Measurements from ENCODE around the gene CD81. TPM values are rescaled to one million over a fixed set of nuclear protein-coding genes. Genes with fewer than 3 reads are reported as not detected.

CD81 gene
- total RNA-seq, 2 donors from 2014 or later, result 498 to 842 TPM

DNA sequence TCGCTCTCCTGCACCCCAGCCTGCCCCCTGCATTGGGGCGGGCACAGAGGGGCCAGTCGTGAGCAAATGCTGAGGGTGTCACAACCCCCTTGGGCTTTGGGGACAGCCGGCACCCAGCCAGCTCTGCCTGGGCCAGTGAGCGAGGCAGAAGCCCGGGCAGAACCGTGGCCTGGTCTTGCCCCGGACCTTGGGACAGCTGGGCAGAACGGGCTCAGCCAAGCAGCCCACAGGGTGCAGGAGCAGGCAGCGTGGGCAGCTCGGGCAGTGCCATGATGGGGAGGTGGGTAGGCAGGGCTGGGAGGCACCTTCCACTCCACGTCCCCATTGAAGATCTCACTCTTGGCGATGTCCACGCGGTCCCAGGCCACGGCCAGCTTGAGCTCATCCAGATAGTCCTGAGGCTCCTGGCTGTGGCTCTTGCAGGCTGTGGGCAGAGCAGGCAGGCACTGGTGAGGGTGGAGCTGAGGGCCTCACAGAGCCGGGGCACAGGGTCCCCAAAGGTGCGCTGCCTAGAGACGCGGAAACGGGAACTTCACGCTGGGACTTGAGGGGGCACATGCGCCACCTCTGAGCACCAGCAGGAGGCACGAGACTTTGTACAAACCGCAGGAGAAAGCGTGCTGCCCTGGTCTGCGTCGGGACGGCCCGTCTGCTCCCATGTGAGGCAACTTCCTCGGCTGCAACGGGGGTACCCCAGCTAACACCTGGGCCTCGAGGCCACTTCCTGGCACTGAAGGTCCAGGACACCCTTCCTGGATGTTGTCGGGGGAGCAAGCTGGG, 38.7 kb downstream of the CD81 start:
- TF ChIP-seq, protein P1, sequence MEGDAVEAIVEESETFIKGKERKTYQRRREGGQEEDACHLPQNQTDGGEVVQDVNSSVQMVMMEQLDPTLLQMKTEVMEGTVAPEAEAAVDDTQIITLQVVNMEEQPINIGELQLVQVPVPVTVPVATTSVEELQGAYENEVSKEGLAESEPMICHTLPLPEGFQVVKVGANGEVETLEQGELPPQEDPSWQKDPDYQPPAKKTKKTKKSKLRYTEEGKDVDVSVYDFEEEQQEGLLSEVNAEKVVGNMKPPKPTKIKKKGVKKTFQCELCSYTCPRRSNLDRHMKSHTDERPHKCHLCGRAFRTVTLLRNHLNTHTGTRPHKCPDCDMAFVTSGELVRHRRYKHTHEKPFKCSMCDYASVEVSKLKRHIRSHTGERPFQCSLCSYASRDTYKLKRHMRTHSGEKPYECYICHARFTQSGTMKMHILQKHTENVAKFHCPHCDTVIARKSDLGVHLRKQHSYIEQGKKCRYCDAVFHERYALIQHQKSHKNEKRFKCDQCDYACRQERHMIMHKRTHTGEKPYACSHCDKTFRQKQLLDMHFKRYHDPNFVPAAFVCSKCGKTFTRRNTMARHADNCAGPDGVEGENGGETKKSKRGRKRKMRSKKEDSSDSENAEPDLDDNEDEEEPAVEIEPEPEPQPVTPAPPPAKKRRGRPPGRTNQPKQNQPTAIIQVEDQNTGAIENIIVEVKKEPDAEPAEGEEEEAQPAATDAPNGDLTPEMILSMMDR (IDR thresholded peaks at IDR 0.05), result no peak
- no peak for DNase-seq (ENCODE audit: low spot score)
- no peaks in the 10 kb centered on the region for H3K27me3 ChIP-seq (replicated peaks; ENCODE audit: insufficient read depth)
- no peaks in the 10 kb centered on the region for H3K4me1 ChIP-seq (ENCODE audit: control insufficient read depth in 1 of 2, low read depth in 2 of 2)
- no peaks in the 10 kb centered on the region for H3K36me3 ChIP-seq
- no peak overlapping the region for H3K27ac ChIP-seq
- ATAC-seq (ENCODE audit: insufficient number of reproducible peaks, low FRiP score, low read depth), result no peak
- H3K4me3 ChIP-seq, result no peak overlapping the region
- H3K9me3 ChIP-seq, result no peaks in the 10 kb centered on the region

DNA sequence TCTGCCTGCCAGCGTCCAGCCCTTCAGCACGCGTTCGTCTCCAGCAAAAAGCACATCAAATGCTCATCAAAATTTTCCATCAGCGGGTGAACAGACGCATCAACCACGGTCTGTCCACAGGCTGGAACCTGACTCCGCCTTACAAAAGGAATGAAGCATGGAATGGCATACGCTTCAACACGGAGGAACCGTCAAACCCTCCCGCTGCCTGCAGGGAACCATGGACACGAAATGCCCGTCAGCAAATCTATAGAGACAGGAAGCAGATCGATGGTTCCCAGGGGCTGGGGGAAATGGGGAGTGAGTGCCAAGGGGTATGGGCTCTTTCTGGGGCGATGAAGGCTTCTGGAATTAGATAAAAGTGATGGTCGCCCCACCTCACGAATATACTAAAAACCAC, 39.7 kb downstream of the CD81 start:
- Histone ChIP-seq H3K36me3 (no peaks in the 10 kb centered on the region), H3K9me3 (no peaks in the 10 kb centered on the region), H3K4me3 (no peak overlapping the region), H3K4me1 (ENCODE audit: control insufficient read depth in 1 of 2, low read depth in 2 of 2) (no peaks in the 10 kb centered on the region), H3K27me3 (replicated peaks; ENCODE audit: insufficient read depth) (no peaks in the 10 kb centered on the region), H3K27ac (no peak overlapping the region)
- DNase-seq (ENCODE audit: low spot score) (no peak), ATAC-seq (ENCODE audit: insufficient number of reproducible peaks, low FRiP score, low read depth) (no peak)
- TF ChIP-seq, protein P1 (IDR thresholded peaks at IDR 0.05), result no peak

DNA sequence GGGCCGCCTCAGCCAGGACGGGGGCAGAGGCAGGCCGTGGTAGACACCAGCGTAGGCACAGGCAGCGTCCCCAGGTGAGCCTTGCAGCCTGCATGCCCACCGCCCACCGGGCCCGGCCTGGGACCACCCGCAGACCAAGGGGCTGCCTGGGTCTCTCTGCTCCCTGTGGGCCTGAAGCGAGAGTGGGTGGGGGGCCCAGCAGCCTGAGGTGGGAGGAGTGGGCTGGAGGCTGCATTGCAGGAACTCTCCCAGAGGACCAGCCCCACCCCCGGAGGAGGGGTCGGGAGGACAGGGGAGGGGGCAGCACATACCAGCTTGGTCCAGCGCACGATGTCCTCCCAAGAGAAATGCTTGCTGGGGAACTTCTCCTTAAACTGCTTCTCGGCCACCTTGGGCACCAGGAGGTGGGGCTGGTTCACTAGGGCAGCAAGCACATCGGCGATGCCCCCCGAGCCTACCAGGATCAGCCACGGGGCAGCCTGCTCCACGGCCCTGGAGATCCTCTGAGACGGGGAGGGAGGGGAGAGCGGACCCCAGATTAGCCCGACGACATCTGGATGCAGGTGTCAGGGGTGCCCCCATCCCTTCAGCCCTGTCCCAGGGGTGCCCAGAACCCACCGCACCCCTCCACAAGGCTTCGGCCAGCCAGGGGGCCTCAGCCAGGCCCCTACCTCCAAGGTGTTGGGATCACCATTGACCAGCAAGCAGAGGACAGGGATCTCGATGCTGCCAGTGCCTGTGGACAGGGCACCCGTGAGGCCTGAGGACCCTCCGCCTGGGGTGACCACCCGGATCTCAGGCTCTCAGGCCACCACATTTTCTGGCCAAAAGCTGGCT, 41.0 kb downstream of the CD81 start:
- TF ChIP-seq, protein P1 (IDR thresholded peaks at IDR 0.05), result no peak
- H3K4me1 ChIP-seq (ENCODE audit: control insufficient read depth in 1 of 2, low read depth in 2 of 2), result no peaks in the 10 kb centered on the region
- DNase-seq (ENCODE audit: low spot score) (no peak), ATAC-seq (ENCODE audit: insufficient number of reproducible peaks, low FRiP score, low read depth) (no peak)
- H3K27ac ChIP-seq, result no peak overlapping the region
- no peaks in the 10 kb centered on the region for H3K27me3 ChIP-seq (replicated peaks; ENCODE audit: insufficient read depth)
- no peaks in the 10 kb centered on the region for H3K36me3 ChIP-seq
- no peaks in the 10 kb centered on the region for H3K9me3 ChIP-seq
- H3K4me3 ChIP-seq, result no peak overlapping the region

DNA sequence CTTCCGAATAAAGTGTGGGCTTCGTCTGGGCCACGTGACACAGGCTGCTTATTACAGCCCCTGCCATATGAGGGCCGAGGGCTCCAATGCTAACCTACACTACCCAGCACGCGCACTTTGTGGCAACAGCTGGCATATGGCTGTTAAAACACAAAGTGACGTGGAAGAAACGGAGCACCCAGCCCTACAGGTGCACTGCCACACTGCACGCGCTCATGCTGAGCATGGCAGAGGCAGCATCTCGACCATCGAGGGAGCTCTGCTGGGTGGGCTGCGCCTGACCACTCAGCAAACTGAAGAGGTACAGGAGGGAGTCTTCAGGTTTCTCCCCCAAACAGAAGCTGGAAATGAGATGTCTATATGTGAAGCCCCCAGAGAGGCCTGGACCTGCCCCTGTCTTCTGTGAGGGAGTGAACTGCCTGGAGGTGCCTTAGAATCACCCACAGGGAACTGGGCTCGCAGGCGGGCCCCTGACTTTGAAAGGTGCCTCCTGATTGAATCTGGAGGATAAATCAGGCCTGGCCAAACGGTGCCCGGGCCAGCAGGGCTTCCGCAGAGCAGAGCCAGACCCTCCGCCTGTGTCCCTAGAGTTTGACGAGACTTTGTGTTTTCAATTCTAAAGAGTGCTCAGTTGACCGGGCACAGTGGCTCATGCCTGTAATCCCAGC, 41.7 kb downstream of the CD81 start:
- ATAC-seq (ENCODE audit: insufficient number of reproducible peaks, low FRiP score, low read depth), result no peak
- TF ChIP-seq, protein P1 (IDR thresholded peaks at IDR 0.05), result no peak
- Histone ChIP-seq H3K36me3 (no peaks in the 10 kb centered on the region), H3K27me3 (replicated peaks; ENCODE audit: insufficient read depth) (no peaks in the 10 kb centered on the region), H3K4me1 (ENCODE audit: control insufficient read depth in 1 of 2, low read depth in 2 of 2) (no peaks in the 10 kb centered on the region), H3K4me3 (no peak overlapping the region), H3K9me3 (no peaks in the 10 kb centered on the region), H3K27ac (no peak overlapping the region)
- DNase-seq (ENCODE audit: low spot score), result no peak

Data from thoracic aorta (tissue), 2 donors.